Lower lobe of right lung (tissue), 2 donors: Measurements from ENCODE around the gene ADRA2C. TPM values are rescaled to one million over a fixed set of nuclear protein-coding genes. Genes with fewer than 3 reads are reported as not detected.

Experiments
- ATAC-seq, 2 donors: fragments of 200-7000 bp; cut with Tn5 transposase; one replicate each; pipeline ENCODE4 v1.9.1; 2020 to 2022; ENCODE audit warnings: mild to moderate bottlenecking in 2 of 2, moderate library complexity in 2 of 2
- DNase-seq: peaks from one replicate; pipeline ENCODE4 v3.0.0-alpha.2; 2020
- H3K27ac ChIP-seq: fragments of 200-600 bp; one replicate; pipeline ENCODE4 v1.8.0; 2022
- H3K27me3 ChIP-seq: fragments of 200-600 bp; one replicate; pipeline ENCODE4 v1.8.0; 2022; ENCODE audit warnings: low read depth
- H3K36me3 ChIP-seq: fragments of 200-600 bp; one replicate; pipeline ENCODE4 v1.8.0; 2022; ENCODE audit warnings: mild to moderate bottlenecking
- H3K4me1 ChIP-seq: fragments of 200-600 bp; one replicate; pipeline ENCODE4 v1.8.0; 2022
- H3K4me3 ChIP-seq: fragments of 200-600 bp; one replicate; pipeline ENCODE4 v1.8.0; 2022; ENCODE audit warnings: mild to moderate bottlenecking
- H3K9me3 ChIP-seq: fragments of 200-600 bp; one replicate; pipeline ENCODE4 v1.8.0; 2022
- intact Hi-C: fragments of 100-400 bp; cut with DNase I; formaldehyde crosslinking; loops from one replicate; pipeline ENCODE4 v1.11.0; 2022
- total RNA-seq: library from RNA; stranded (reverse); fragmentation: NEBNext Ultra II Directional; extraction: Animal tissue kit (Norgen Biotek cat#: 25700); gene quantifications from one replicate; pipeline ENCODE4 v1.2.1, GENCODE V29; 2021
- TF ChIP-seq, protein P1 (sequence below): fragments of 200-600 bp; IDR thresholded peaks from one replicate; pipeline ENCODE4 v1.8.0; 2022; ENCODE audit warnings: antibody characterized with exemption, mild to moderate bottlenecking
- donor health status: DM: no; HTN: yes; CAD: no; lungs with severe emphysema.

The ADRA2C gene
- total RNA-seq, 1 donor from 2014 or later: 2.5 TPM

DNA sequence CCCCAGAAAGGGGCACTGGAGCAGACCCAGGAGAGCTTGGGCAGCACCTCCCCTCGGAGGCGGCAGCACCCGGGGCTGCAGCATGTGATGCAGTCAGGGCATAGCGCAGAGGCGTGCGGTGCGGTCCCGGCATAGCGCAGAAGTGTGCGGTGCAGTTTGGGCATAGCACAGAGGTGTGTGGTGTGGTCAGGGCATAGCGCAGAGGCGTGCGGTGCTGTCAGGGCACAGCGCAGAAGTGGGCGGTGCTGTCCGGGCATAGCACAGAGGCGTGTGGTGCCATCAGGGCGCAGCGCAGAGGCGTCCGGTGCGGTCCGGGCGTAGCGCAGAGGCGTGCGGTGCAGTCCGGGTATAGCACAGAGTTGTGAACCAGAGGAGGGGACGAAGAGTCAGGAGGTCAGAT, 42.8 kb downstream of the ADRA2C start:
- intact Hi-C loops: no loop called here
- no peak overlapping the region for H3K4me3 ChIP-seq
- no peaks in the 10 kb centered on the region for H3K4me1 ChIP-seq
- no peak overlapping the region for H3K27ac ChIP-seq
- peaks cover 25% of the 10 kb centered on the region for H3K27me3 ChIP-seq
- DNase-seq: peak; percentile 28
- H3K36me3 ChIP-seq: no peaks in the 10 kb centered on the region
- TF ChIP-seq, protein P1, sequence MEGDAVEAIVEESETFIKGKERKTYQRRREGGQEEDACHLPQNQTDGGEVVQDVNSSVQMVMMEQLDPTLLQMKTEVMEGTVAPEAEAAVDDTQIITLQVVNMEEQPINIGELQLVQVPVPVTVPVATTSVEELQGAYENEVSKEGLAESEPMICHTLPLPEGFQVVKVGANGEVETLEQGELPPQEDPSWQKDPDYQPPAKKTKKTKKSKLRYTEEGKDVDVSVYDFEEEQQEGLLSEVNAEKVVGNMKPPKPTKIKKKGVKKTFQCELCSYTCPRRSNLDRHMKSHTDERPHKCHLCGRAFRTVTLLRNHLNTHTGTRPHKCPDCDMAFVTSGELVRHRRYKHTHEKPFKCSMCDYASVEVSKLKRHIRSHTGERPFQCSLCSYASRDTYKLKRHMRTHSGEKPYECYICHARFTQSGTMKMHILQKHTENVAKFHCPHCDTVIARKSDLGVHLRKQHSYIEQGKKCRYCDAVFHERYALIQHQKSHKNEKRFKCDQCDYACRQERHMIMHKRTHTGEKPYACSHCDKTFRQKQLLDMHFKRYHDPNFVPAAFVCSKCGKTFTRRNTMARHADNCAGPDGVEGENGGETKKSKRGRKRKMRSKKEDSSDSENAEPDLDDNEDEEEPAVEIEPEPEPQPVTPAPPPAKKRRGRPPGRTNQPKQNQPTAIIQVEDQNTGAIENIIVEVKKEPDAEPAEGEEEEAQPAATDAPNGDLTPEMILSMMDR: no peak
- ATAC-seq: peak in 1 of 2 donors; percentile 45
- H3K9me3 ChIP-seq: no peaks in the 10 kb centered on the region

DNA sequence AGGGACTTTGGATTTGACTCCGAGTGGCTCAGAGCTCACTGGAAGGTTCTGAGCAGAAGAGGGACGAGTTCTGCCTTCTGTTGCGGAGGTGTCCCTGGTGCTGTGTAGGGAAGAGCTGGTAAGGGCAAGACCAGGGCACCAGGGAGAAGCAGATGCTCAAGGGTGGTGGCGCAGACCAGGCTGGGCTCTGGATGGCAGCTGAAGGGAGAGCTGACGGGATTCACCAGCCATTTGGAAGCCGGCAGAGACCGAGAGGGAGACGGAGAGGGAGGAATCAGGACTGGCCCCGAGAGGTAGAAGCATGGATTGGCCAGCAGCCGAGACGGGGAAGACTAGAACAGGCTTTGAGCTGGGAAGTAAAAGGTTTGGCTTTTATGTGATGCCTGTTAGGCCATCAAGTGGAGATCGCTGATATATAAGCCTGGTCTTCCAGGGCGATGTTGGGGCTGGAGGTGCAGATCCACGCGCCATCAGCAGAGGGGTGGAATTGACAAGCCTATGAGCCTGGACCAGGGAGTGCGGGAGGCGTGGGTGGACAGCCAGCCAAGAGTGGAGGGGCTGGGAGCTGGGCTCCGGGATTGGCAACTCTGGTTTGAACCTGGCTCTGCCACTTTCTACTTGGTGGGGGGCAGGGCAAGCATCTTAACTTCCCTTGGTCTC, 43.4 kb downstream of the ADRA2C start:
- no peaks in the 10 kb centered on the region for H3K9me3 ChIP-seq
- ATAC-seq (no peak), DNase-seq (peak; percentile 28)
- no peak overlapping the region for H3K4me3 ChIP-seq
- TF ChIP-seq, protein P1: no peak
- intact Hi-C loops: no loop called here
- peaks cover 25% of the 10 kb centered on the region for H3K27me3 ChIP-seq
- no peak overlapping the region for H3K27ac ChIP-seq
- no peaks in the 10 kb centered on the region for H3K36me3 ChIP-seq
- H3K4me1 ChIP-seq: no peaks in the 10 kb centered on the region

DNA sequence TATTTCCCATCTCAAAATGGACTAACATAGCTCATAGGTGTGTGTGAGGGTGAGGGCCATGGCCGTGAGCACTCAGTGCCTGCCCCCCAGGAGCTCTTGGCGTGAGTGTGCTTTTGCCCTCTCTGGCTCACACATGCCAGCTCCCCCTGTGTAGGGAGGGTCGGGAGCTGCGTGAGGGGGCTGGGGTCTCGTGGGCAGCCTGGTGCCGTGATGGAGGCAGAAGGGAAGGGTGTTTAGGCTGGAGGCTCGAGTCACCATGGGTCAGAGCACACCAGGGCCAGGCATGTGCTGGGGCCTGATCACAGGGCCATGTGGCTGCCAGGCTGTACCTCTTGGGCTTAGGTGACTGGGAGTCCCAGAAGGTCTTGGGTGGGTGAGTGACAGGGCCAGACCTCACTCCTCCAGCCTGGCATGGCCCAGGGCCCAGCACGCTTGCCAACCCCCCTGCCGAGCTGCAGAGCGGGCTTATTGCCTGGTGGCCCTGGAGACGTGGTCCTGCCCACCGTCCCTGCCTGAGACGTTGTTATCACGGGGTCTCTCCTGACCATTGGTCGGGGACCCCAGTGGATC, 44.0 kb downstream of the ADRA2C start:
- H3K27ac ChIP-seq: no peak overlapping the region
- H3K9me3 ChIP-seq: no peaks in the 10 kb centered on the region
- TF ChIP-seq, protein P1: no peak
- intact Hi-C loops: no loop called here
- DNase-seq: peak; percentile 42
- no peak for ATAC-seq
- no peaks in the 10 kb centered on the region for H3K4me1 ChIP-seq
- H3K4me3 ChIP-seq: no peak overlapping the region
- H3K27me3 ChIP-seq: peaks cover 25% of the 10 kb centered on the region
- H3K36me3 ChIP-seq: no peaks in the 10 kb centered on the region

DNA sequence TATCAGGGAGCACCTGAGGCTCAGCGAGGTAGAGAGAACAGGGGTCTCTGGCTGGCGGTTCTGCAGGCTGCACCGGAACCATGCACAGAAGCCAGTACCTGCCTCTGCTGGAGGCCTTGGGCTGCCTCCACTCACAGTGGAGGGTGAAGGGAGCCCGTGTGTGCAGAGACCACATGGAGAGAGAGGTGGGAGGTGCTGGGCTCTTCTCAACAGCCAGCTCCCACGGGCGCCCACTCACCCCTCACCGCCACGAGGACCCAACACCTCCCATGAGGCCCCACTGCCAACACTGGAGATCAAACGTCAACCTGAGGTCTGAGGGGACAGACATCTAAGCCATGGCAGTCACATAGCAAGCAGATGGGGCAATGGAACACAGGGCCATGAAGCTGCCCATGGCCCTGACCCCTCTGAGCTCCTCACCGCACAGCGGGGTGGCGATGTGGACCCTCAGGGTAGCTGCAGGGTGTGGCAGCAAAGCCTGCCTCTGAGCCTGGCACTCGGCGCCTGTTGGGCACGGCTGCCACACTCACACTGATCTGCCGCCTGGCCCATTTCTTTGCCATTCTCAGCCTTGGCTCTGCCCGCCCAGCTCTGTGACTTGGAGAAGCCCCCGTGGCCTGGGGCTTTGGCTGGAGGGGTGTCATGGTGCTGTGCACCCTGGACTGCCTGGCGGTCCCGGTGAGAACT, 44.8 kb downstream of the ADRA2C start:
- H3K27me3 ChIP-seq: peaks cover 25% of the 10 kb centered on the region
- H3K9me3 ChIP-seq: no peaks in the 10 kb centered on the region
- no peak for ATAC-seq
- no peak overlapping the region for H3K27ac ChIP-seq
- peak; percentile 27 for DNase-seq
- H3K4me3 ChIP-seq: no peak overlapping the region
- intact Hi-C loops: no loop called here
- TF ChIP-seq, protein P1: no peak
- no peaks in the 10 kb centered on the region for H3K36me3 ChIP-seq
- no peaks in the 10 kb centered on the region for H3K4me1 ChIP-seq

DNA sequence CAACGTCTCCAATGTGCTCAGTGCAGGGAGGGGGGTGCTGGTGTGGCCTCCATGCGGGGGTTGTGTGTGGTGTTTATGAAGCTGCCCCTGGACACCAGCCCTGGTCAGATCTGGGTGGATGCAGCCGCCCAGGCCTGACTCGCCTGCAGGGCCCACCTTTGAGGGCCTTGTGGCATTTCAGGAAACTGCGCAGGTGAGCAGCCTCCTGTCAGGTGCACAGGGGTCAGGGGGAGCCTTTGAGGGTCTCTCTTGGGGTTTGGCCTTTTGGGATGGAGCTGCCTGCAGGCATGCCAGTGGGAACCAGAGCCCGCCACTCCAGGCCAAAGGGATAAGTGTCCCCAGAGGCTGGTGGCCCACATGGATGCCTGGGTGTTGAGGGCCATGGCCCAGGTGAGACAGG, 45.4 kb downstream of the ADRA2C start:
- no peak overlapping the region for H3K4me3 ChIP-seq
- H3K9me3 ChIP-seq: no peaks in the 10 kb centered on the region
- intact Hi-C loops: no loop called here
- H3K27ac ChIP-seq: no peak overlapping the region
- ATAC-seq (no peak), DNase-seq (peak; percentile 41)
- TF ChIP-seq, protein P1: no peak
- no peaks in the 10 kb centered on the region for H3K4me1 ChIP-seq
- H3K36me3 ChIP-seq: no peaks in the 10 kb centered on the region
- peaks cover 25% of the 10 kb centered on the region for H3K27me3 ChIP-seq
